Neural progenitor cell (in vitro differentiated cells): ENCODE results near the gene C22orf39.

ENCODE experiments used
- CTCF ChIP-seq: fragments of 200-600 bp; sonication (generic); IDR thresholded peaks from 2 replicates; pipeline ENCODE4 v1.5.1; 2017; ENCODE audit warnings: antibody characterized with exemption, mild to moderate bottlenecking
- EZH2 ChIP-seq: fragments of 200-600 bp; sonication (generic); IDR thresholded peaks from 2 replicates; pipeline ENCODE4 v1.6.1; 2017; ENCODE audit warnings: antibody characterized with exemption, mild to moderate bottlenecking, moderate library complexity
- EZH2phosphoT487 ChIP-seq: fragments of 200-600 bp; sonication (generic); IDR thresholded peaks from 2 replicates; pipeline ENCODE4 v1.6.1; 2017; ENCODE audit warnings: antibody characterized with exemption

DNA sequence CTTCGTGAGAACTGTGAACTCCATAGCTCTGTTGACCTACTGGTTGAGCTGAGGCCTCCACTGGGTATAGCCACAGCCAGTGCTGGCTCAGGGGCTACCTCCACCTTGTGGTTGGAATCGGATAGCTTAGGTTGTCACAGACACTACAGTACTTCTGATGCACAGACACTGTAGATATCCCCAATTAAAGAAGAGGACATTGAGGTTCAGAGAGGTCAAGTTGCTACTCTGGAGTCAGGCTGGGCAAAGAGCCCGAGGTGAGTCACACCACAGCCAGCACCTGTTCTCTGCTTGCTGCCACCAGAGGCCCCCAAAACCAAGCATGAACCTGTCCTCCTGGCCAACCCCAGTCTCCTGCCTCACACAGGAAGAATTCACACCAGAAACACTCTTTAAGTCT, 26.1 kb upstream of the C22orf39 start:
- no peak for TF ChIP-seq CTCF
- no peak for TF ChIP-seq EZH2
- no peak for TF ChIP-seq EZH2phosphoT487
